ENCODE measurements around the gene PRR35.
"Not testable (repeated sequence)": the region's sequence is repeated elsewhere in the genome, so short reads cannot be mapped to it uniquely, and the experiment has no call there.

Gene PRR35

GRCh38 chr16:593807-594206 is 33.6 kb downstream of the PRR35 start:
- DNase-seq (ENCODE audit: low spot score), result no peak

DNA sequence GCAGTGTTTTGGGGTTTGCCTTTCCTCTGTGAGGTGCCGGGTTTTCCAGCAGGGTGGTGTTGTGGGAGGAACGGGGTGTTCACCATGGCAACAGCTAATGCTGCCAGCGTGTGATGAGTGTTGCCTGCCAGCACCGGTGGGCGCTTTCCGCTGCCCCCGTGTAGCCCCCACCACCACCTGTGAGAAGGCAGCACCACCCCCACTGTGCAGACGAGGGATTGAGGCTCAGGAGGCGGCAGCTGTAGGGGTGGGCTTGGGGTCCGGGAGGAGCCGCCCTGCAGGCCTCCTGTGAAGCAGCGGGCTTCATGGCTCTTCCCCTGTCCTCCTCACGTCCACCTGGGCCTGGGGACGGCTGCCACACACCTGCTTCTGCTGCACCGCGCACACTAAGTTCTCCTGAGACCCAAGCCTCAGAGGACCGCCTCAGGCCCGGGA is 34.9 kb downstream of the PRR35 start:
- DNase-seq (ENCODE audit: low spot score), result no peak

DNA sequence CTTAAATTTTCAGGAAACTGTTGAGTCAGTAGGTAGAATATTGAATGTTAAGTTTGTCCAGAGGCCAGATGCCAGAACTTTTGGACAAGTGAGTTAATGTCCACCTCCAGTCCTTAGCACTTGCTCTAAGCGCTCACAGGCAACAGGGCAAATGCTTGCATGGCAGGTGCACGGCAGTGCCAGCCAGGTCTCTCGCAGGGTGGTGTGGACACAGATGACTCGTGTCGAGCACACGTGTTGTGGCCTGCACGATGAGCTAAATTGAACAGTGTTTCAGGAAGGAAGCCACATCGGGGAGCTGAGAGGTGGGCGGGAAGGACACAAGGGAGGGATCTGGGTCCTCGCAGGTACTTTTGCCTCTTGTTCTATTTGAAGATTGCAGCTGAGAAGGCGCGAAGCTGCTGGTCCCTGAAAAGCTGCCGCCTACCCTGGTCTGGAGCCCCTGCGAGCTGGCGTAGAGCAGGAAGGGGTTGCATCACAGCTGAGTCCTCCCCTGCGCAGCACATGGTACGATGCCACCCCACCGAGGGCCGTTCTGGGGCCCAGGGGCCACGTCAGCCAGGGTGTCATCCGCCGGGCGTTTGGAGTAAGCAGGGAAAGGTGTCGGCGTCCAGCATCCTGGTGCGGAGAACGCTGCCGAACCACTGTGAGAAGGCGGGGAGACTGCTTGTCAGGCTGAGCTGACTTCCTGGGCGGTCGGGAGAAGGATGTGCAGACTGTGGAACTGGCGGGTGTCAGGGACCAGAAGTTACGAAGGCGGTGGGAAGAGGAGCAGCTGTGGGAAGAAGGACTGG is 35.9 kb downstream of the PRR35 start:
- DNase-seq (ENCODE audit: low spot score), result no peak

DNA sequence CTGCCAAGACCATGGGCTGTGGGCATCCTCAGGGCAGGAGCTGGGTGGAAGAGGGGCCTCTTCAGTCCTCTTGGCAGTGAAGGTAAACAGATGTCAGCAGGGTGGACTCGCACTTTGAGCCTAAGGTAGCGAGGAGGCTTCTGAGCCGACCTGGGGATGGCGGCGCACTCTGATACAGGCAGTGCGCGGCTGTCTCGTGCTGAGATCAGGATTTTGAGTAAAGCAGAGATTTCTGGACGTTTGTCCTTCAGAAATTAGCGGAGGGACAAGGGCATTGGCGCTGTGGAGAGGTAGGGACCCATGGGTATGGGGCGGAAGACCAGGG is 36.5 kb downstream of the PRR35 start:
- no peak for DNase-seq (ENCODE audit: low spot score)

GRCh38 chr16:597655-598054 is 37.5 kb downstream of the PRR35 start:
- DNase-seq (ENCODE audit: low spot score), result not testable (repeated sequence)

DNA sequence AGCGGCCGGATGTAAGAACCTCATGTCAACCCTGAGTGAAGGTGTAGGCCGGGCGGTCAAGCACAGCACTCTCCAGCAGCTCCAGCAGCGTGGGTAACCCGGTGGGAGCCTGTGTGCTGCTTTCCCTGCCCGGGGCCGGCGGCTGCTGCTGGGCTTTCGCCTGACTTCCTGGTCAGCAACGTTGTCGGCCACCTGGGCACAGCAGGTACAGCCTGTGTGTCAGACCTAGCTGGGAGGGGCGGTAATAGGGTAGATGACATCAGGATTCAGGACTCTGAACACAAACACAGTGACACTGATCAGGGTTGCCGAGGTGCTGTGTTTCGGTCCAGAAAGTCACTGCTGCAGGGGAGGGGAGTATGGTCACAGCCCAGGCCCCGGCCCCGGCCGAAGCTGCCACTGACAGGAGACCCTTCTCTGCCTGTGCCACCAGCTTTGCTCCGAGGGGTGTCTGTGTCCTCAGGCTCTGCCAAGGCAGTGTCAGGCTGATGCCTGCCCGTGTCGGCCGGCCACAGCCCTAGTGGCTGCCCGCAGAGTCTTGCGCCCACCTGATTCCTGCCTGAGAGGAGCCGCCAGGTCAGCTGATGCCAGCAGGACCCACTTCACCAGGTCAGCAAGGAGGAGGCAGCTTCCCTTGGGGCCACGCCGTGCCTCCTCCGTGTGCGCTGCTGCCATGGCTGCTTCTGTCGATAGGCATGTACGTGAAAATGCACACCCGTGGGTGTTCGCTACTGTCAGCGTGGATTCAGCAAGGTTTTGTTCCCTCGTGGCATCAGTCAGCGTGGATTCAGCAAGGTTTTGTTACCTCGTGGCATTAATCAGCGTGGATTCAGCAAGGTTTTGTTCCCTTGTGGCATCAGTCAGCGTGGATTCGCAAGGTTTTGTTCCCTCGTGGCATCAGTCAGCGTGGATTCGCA is 38.9 kb downstream of the PRR35 start:
- DNase-seq (ENCODE audit: low spot score), result no peak

DNA sequence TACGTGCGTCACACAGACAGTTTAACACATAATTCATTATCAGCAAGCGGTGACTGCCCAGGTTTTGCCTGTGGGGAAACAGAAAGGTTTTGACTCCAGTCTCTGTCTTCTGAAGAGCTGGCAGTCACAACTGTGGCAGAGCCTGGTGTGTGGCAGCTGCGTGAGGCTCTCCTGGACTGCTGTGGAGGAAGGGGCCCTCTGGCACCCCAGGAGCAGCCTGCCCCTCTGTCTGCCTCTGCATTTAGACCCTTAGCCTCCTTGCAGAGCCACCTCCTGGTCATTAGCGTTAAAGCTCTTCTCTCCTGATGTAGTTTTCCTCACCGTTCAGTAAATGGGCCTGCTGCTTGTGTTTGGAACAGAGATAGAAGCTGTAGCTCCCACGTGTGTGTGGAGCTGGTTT is 40.6 kb downstream of the PRR35 start:
- no peak for DNase-seq (ENCODE audit: low spot score)

- DNase-seq (ENCODE audit: low spot score), result no peak
Measured at GRCh38 chr16:603933-604332, 43.7 kb downstream of the PRR35 start.

DNA sequence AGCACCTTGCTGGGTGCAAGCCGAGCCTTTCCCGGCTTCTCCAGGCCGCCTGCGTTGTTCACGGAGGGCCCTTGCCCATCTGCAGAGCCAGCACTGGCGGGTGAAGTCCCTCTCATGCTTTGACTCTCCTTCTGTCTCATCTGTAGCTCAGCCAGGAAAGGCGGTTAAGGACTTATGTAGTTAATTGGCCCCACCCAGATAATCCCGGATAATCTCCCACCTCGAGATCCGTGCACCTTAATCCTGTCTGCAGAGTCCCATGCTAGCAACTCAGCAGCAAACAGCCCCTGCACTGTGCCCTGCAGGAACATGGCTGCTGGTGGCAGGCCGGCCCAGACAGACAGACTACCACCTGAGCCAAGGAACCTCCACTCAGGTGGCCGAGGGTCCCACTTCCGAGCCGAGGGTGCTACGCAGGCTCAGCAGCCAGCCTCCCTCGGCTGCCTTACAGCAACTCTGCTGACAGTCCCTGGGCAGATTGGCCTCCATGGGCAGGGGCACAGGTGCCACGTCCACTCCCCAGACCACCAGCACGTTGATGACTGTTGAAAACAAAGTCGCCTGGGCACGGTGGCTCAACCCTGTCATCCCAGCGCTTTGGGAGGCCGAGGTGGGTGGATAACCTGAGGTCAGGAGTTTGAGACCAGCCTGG is 46.6 kb downstream of the PRR35 start:
- no peak for DNase-seq (ENCODE audit: low spot score)

GRCh38 chr16:608019-608418 is 47.8 kb downstream of the PRR35 start:
- no peak for DNase-seq (ENCODE audit: low spot score)

DNA sequence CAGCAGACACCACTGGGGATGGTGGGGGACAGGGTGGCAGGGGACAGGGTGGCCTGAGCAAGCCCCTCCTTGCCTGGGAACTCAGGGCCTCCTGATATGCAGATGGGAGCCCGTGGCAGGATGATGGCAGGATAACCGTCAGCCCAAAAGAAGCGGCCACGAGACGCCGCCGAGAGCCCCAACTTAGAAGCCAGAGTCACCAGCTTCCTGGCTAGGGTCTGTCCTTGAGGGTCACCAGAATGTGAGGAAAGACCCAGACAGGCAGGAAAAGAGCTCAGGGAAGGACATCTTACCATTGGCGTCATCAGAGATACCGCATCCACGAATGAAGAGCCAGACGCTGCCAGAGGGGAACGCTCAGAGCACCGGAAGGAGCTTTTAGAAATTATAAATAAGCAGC is 49.1 kb downstream of the PRR35 start:
- DNase-seq (ENCODE audit: low spot score), result no peak

- DNase-seq (ENCODE audit: low spot score), result no peak
Measured at GRCh38 chr16:609984-610383, 49.8 kb downstream of the PRR35 start.

DNA sequence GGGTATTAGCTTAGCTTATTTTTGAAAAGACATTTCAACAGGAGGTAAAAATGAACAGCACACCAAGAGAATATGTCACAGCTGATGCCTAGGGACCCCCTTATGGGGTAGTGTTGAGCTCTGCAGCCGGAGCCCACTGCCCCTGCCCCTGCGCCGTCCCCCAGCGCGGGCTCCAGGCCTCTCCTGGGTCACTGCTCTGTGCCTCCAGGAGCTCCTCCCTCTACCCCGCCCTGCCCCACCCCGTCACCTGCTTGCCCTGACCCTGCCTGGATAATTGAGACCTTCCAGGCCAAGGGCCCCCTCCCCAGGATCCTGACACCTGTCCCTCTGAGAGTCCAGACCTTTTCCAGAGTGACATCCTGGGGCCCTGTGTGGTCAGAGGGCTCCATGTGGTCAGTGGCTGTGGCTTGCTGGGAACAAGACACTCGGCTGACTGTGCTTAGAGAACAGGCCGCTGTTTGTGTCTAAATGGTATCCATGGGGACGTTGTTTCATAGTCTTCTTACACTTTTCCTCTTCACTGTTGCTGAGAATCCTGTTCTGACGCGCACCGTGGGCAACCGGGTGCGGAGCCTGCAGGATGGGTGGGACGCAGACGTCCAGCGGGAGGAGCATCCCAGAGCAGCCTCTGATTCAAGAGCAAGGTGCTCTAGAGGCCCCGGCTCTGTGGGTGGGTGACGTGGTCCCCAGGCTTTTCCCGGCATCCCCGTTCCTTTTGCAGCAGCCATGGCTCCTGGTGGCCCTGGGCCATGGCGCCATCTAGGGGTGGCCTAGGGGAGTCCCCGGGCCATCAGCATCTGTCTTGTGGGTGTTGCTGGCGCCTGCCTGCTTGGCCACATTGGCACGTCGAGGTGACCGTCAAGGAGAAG is 50.6 kb downstream of the PRR35 start:
- DNase-seq (ENCODE audit: low spot score), result peak; percentile 67

- DNase-seq (ENCODE audit: low spot score), result no peak
Measured at GRCh38 chr16:615122-615521, 54.9 kb downstream of the PRR35 start.
